ENCODE measurements around the gene SLC6A3. TPM values are rescaled to one million over a fixed set of nuclear protein-coding genes. Genes with fewer than 3 reads are reported as not detected.

The SLC6A3 gene
- total and polyA plus RNA-seq, 2 donors (not counting 3 experiments of a cell fraction or from before 2014, with no cell fraction given), result not detected

DNA sequence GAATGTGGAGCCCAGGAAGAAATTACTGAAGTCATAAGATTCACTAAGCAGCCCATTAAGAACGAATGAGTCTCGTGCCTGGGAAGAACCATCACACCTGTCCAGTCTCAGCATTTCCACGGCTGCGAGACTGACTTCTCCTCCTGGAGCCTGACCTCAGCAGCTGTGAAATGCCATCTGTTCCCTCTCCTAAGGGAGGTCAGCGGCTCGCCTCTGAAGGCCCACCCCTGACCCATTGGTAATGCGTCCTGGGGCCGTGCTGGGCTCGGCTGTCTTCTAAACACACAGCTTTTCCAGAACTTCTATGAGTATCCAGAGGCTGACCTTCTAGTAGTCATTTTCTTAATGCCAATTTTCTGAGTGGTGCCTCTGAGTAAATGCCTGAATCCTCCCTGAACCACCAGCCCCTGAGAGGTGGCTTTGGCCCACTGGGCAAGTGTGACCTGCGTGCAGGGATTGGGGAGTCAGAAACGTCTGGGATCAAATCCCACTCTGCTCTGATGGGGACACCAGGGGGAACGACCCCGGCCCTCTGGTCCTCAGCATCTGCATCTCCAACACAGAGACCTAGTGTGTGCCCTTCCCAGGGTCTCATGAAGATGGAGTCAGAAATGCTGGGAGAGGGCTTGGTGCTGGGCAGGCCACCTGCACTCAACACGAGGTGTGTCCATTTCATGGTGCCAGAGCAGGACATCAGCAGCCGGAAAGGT lies 5.7 kb downstream of the SLC6A3 start:
- no TSS peak for BruUV-seq (replicated peaks)
- intact Hi-C loops (cut with micrococcal nuclease), result no loop called here
- POLR2A ChIA-PET, result no interaction called here
- Histone ChIP-seq H3K36me3 (ENCODE audit: control insufficient read depth in 2 of 2, extremely low read depth in 1 of 2, insufficient read depth in 2 of 2, low read length in 2 of 2) (no peaks in the 10 kb centered on the region), H3K27me3 (ENCODE audit: control insufficient read depth in 2 of 2, insufficient read depth in 2 of 2, low read length in 2 of 2) (peaks cover 11 to 17% of the 10 kb centered on the region in 2 experiments), H4K20me1 (replicated peaks; ENCODE audit: control insufficient read depth, extremely low read depth, insufficient read depth, low read length) (no peaks in the 10 kb centered on the region), H3K4me3 (replicated peaks in 1 of 3; ENCODE audit: insufficient read depth in 1 of 3, low read depth in 1 of 3, low read length in 3 of 3) (no peak overlapping the region), H2AFZ (ENCODE audit: low read depth, low read length) (no peak overlapping the region), H3K9ac (replicated peaks; ENCODE audit: extremely low read depth, insufficient read depth, low read length) (no peak overlapping the region), H3K4me1 (ENCODE audit: control insufficient read depth, extremely low read depth, insufficient read depth, low read length) (no peaks in the 10 kb centered on the region), H3K9me3 (replicated peaks; ENCODE audit: control insufficient read depth, insufficient read depth, low read length) (no peaks in the 10 kb centered on the region), H3K79me2 (ENCODE audit: control insufficient read depth, insufficient read depth, low read length) (no peaks in the 10 kb centered on the region), H3K9me1 (replicated peaks; ENCODE audit: control insufficient read depth, extremely low read depth, insufficient read depth, low read length) (no peaks in the 10 kb centered on the region), H3K4me2 (ENCODE audit: insufficient read depth, low read length) (no peak overlapping the region), H3K27ac (ENCODE audit: insufficient read depth, low read depth, low read length) (no peak overlapping the region)
- dilution Hi-C loops (cut with MboI; ENCODE audit: extremely low pct_ligation_motif_present, low sequenced_read_pairs), result no loop called here
- TF ChIP-seq, protein P1, sequence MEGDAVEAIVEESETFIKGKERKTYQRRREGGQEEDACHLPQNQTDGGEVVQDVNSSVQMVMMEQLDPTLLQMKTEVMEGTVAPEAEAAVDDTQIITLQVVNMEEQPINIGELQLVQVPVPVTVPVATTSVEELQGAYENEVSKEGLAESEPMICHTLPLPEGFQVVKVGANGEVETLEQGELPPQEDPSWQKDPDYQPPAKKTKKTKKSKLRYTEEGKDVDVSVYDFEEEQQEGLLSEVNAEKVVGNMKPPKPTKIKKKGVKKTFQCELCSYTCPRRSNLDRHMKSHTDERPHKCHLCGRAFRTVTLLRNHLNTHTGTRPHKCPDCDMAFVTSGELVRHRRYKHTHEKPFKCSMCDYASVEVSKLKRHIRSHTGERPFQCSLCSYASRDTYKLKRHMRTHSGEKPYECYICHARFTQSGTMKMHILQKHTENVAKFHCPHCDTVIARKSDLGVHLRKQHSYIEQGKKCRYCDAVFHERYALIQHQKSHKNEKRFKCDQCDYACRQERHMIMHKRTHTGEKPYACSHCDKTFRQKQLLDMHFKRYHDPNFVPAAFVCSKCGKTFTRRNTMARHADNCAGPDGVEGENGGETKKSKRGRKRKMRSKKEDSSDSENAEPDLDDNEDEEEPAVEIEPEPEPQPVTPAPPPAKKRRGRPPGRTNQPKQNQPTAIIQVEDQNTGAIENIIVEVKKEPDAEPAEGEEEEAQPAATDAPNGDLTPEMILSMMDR (IDR thresholded peaks at IDR 0.05; ENCODE audit: extremely low read depth in 1 of 2, insufficient read depth in 1 of 2, low read depth in 1 of 2, low read length in 2 of 2), result no peak
- TF ChIP-seq MYC (IDR thresholded peaks at IDR 0.05; ENCODE audit: low read depth, low read length) (no peak), GATA2 (IDR thresholded peaks at IDR 0.05; ENCODE audit: insufficient read depth, insufficient read length, low read depth, low read length) (no peak), JUN (IDR thresholded peaks at IDR 0.05; ENCODE audit: borderline replicate concordance, insufficient read depth, insufficient read length, low read depth) (no peak)
- TF ChIP-seq, protein P2, sequence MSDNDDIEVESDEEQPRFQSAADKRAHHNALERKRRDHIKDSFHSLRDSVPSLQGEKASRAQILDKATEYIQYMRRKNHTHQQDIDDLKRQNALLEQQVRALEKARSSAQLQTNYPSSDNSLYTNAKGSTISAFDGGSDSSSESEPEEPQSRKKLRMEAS (IDR thresholded peaks at IDR 0.05; ENCODE audit: insufficient read depth, insufficient read length), result no peak
- no peak for DNase-seq (ENCODE audit: low read depth, low spot score)
- FAIRE-seq, result no peak
- CTCF ChIA-PET, result no interaction called here
